Natural killer cell (primary cell): Measurements from ENCODE around the gene PTPRJ. TPM values are rescaled to one million over a fixed set of nuclear protein-coding genes. Genes with fewer than 3 reads are reported as not detected.
A peak's percentile ranks its signal among the peaks of the same experiment; 100 is the strongest.

Experiments
- ATAC-seq, 3 donors: fragments of 150-1000 bp in 2 of 3; fragments of 200-7000 bp in 1 of 3; cut with Tn5 transposase; 1 replicate in 1 of 3; 2 replicates in 2 of 3; pipeline ENCODE4 v1.10.0; 2021; ENCODE audit warnings: mild to moderate bottlenecking in 2 of 3, moderate library complexity in 2 of 3
- DNase-seq, 2 donors: peaks; one replicate each; pipeline versions ENCODE4 v3.0.0 to v3.0.0-alpha.2; 2013 to 2021; ENCODE audit warnings: mixed read lengths in 1 of 2
- H3K27ac ChIP-seq: one replicate; pipeline ENCODE4 v1.5.1; 2013; ENCODE audit warnings: mild to moderate bottlenecking, low read length
- H3K27me3 ChIP-seq: one replicate; pipeline ENCODE4 v1.6.1; 2013; ENCODE audit warnings: low read length; ENCODE audit not compliant: control insufficient read depth, insufficient read depth
- H3K36me3 ChIP-seq: one replicate; pipeline ENCODE4 v1.6.1; 2013; ENCODE audit warnings: low read length; ENCODE audit not compliant: control insufficient read depth, insufficient read depth
- H3K4me1 ChIP-seq: one replicate; pipeline ENCODE4 v1.6.1; 2013; ENCODE audit warnings: low read length; ENCODE audit not compliant: control insufficient read depth, insufficient read depth
- H3K4me3 ChIP-seq: one replicate; pipeline ENCODE4 v1.5.1; 2013; ENCODE audit warnings: low read length
- H3K9me3 ChIP-seq: one replicate; pipeline ENCODE4 v1.6.1; 2013; ENCODE audit warnings: low read length; ENCODE audit not compliant: control insufficient read depth, insufficient read depth
- H3K27ac Mint-ChIP-seq, 2 donors: one replicate each; pipeline ENCODE4 v1.8.0; 2022; ENCODE audit warnings: mild to moderate bottlenecking in 2 of 2, mixed read lengths in 2 of 2, moderate library complexity in 1 of 2
- H3K27me3 Mint-ChIP-seq, 2 donors: one replicate each; pipeline ENCODE4 v1.8.0; 2022; ENCODE audit warnings: low read depth in 2 of 2, mixed read lengths in 2 of 2
- H3K36me3 Mint-ChIP-seq: one replicate; pipeline ENCODE4 v1.8.0; 2022; ENCODE audit warnings: mixed read lengths
- H3K4me1 Mint-ChIP-seq, 2 donors: one replicate each; pipeline ENCODE4 v1.8.0; 2022; ENCODE audit warnings: mixed read lengths in 2 of 2
- H3K4me3 Mint-ChIP-seq: one replicate; pipeline ENCODE4 v1.8.0; 2022; ENCODE audit warnings: mild to moderate bottlenecking, moderate library complexity, mixed read lengths
- H3K9me3 Mint-ChIP-seq, 2 donors: one replicate each; pipeline ENCODE4 v1.8.0; 2022; ENCODE audit warnings: mixed read lengths in 2 of 2
- WGBS: methylation state at CpG from one replicate; pipeline ENCODE4 v1.1.7; 2013; ENCODE audit warnings: missing lambda C conversion rate; ENCODE audit not compliant: insufficient coverage; 5-methylcytosine and 5-hydroxymethylcytosine counted together
- intact Hi-C: fragments of 100-400 bp; cut with micrococcal nuclease; formaldehyde crosslinking; loops from one replicate; pipeline ENCODE4 v1.14.2; 2022
- total RNA-seq, 4 donors: library from RNA; stranded (reverse); fragments of 120-200 nt in 1 of 4; gene quantifications; one replicate each; pipeline versions ENCODE4 v1.2.3 to v1.2.4, GENCODE V29; 2013 to 2022
- TF ChIP-seq, protein P1 (sequence below): fragments of 200-600 bp; IDR thresholded peaks from one replicate; pipeline ENCODE4 v1.8.0; 2022; ENCODE audit warnings: antibody characterized with exemption

PTPRJ gene
- total RNA-seq, 3 donors from 2014 or later (not counting 1 experiment from before 2014, with no cell fraction given), result 110 to 127 (median 111) TPM

GRCh38 chr11:48014917-48015316 is 34.6 kb downstream of the PTPRJ start:
- WGBS, result 90% methylated on average over 8 of the region's 8 CpGs
- no peak overlapping the region for H3K4me3 ChIP-seq
- intact Hi-C loops, result loop anchor here (5.0 kb wide), 2 partner anchors 33 to 63 kb away; partner anchors contain the start of gene PTPRJ
- no peaks in the 10 kb centered on the region for H3K9me3 ChIP-seq
- H3K4me1 ChIP-seq, result peaks cover 99% of the 10 kb centered on the region
- TF ChIP-seq, protein P1, sequence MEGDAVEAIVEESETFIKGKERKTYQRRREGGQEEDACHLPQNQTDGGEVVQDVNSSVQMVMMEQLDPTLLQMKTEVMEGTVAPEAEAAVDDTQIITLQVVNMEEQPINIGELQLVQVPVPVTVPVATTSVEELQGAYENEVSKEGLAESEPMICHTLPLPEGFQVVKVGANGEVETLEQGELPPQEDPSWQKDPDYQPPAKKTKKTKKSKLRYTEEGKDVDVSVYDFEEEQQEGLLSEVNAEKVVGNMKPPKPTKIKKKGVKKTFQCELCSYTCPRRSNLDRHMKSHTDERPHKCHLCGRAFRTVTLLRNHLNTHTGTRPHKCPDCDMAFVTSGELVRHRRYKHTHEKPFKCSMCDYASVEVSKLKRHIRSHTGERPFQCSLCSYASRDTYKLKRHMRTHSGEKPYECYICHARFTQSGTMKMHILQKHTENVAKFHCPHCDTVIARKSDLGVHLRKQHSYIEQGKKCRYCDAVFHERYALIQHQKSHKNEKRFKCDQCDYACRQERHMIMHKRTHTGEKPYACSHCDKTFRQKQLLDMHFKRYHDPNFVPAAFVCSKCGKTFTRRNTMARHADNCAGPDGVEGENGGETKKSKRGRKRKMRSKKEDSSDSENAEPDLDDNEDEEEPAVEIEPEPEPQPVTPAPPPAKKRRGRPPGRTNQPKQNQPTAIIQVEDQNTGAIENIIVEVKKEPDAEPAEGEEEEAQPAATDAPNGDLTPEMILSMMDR, result no peak
- H3K27ac Mint-ChIP-seq, result peak overlapping the region; percentile 99
- no peak for ATAC-seq
- H3K36me3 ChIP-seq, result no peaks in the 10 kb centered on the region
- no peaks in the 10 kb centered on the region for H3K36me3 Mint-ChIP-seq
- no peaks in the 10 kb centered on the region for H3K27me3 ChIP-seq
- H3K27me3 Mint-ChIP-seq, result no peaks in the 10 kb centered on the region
- peaks cover 75 to 87% of the 10 kb centered on the region in 2 donors for H3K4me1 Mint-ChIP-seq
- H3K27ac ChIP-seq, result peak overlapping the region; percentile 98
- no peaks in the 10 kb centered on the region for H3K9me3 Mint-ChIP-seq
- H3K4me3 Mint-ChIP-seq, result no peak overlapping the region
- no peak for DNase-seq

GRCh38 chr11:48017105-48017830 is 36.9 kb downstream of the PTPRJ start:
- Mint-ChIP-seq H3K36me3 (no peaks in the 10 kb centered on the region), H3K27me3 (no peaks in the 10 kb centered on the region), H3K27ac (peak overlapping the region; percentile 99), H3K4me3 (peak overlapping the region; percentile 59), H3K4me1 (peaks cover 78 to 87% of the 10 kb centered on the region in 2 donors), H3K9me3 (no peaks in the 10 kb centered on the region)
- Histone ChIP-seq H3K27ac (peak overlapping the region; percentile 98), H3K9me3 (no peaks in the 10 kb centered on the region), H3K4me1 (peaks cover 92% of the 10 kb centered on the region), H3K27me3 (no peaks in the 10 kb centered on the region), H3K4me3 (no peak overlapping the region), H3K36me3 (no peaks in the 10 kb centered on the region)
- peak in 2 of 3 donors; percentile 22 to 36 for ATAC-seq
- peak in 1 of 2 donors; percentile 75 for DNase-seq
- WGBS, result 6% methylated on average over 1 of the region's 1 CpG
- intact Hi-C loops, result loop anchor here (2.0 to 5.0 kb wide), 2 partner anchors 16 to 35 kb away; partner anchors contain the start of gene PTPRJ
- TF ChIP-seq, protein P1, result no peak

- Mint-ChIP-seq H3K4me3 (peak overlapping the region; percentile 59), H3K27ac (peak overlapping the region; percentile 99), H3K27me3 (no peaks in the 10 kb centered on the region), H3K4me1 (peaks cover 78 to 87% of the 10 kb centered on the region in 2 donors), H3K9me3 (no peaks in the 10 kb centered on the region), H3K36me3 (no peaks in the 10 kb centered on the region)
- no peak for DNase-seq
- H3K9me3 ChIP-seq, result no peaks in the 10 kb centered on the region
- no peak overlapping the region for H3K4me3 ChIP-seq
- intact Hi-C loops, result loop anchor here (2.0 to 5.0 kb wide), 2 partner anchors 17 to 36 kb away; partner anchors contain the start of gene PTPRJ
- WGBS, result 66% methylated on average over 3 of the region's 3 CpGs
- peak overlapping the region; percentile 98 for H3K27ac ChIP-seq
- TF ChIP-seq, protein P1, result no peak
- peaks cover 92% of the 10 kb centered on the region for H3K4me1 ChIP-seq
- no peaks in the 10 kb centered on the region for H3K36me3 ChIP-seq
- H3K27me3 ChIP-seq, result no peaks in the 10 kb centered on the region
- no peak for ATAC-seq
Observed at GRCh38 chr11:48017831-48018527, 37.6 kb downstream of the PTPRJ start.
